GM11168 (cell line): Measurements from ENCODE around the gene SYT7.

ENCODE experiments used
- in situ Hi-C: fragments of 300-500 bp; cut with MboI; formaldehyde crosslinking; loops from one replicate; pipeline ENCODE4 v1.12.0; 2022; ENCODE audit warnings: low sequenced_read_pairs; ENCODE audit not compliant: unreplicated experiment

Gene SYT7

DNA sequence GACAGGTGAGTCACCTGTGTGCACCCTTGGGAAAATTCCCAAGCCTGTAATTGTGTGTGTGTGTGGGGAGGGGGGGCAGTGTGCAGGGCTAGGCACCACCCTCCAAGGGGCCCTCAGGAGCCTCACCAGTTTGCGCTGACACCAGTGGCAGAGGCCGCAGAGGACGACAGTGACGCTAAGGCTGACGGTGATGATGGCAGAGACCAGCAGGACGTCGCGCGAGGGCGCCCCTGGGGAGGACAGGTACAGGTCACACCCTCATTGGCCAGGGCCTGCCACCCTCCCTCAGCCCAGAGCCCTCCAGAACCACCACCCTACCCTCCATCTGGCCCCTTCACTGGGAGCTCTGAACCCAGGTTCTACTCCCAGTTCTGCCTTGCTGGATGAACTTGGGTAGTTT is 24.9 kb downstream of the SYT7 start:
- in situ Hi-C loops: no loop called here

DNA sequence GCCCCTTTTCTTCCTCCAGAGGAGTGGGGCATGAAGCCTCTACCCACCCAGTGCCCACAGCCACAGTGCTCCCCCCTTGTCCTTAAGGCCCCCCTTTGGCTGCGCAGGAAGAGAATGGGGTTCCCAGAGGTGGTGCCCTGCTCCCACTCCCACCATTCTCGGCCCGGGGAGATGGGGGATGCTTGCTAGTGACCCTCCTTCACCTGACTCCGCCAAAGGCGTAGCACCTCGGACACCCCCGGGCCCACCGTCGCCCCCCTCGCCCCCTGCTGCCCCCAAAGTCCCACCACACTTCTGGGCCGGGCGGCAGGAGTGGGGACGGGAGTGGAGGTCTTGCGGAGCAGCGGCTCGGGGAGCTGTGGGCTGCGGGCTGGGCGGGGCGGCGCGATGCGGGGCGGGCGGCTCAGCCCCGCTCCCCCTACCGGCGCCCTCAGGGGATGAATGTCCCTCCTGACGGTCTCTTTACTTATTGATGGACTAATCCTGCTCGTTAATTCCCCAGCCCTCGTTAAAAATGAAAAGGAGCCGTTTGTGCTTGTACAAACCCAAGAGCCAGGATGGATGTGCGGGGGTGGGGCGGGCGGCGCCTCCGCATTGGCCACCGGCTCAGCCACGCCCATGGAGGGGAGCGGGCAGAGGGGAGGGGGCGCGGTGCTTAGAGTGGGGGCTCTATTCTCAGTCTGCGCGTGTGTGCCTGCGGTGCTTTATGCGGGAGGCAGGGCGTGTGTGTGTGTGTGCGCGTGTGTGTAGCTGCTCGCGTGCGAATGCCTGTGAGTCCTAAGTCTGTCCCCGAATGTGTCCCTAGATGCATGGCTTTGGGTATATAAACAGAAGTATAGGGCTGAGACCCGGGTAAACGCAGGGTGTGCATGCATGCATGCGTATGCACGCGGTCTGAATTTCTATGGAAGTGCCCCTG is 25.6 kb downstream of the SYT7 start:
- in situ Hi-C loops: no loop called here

DNA sequence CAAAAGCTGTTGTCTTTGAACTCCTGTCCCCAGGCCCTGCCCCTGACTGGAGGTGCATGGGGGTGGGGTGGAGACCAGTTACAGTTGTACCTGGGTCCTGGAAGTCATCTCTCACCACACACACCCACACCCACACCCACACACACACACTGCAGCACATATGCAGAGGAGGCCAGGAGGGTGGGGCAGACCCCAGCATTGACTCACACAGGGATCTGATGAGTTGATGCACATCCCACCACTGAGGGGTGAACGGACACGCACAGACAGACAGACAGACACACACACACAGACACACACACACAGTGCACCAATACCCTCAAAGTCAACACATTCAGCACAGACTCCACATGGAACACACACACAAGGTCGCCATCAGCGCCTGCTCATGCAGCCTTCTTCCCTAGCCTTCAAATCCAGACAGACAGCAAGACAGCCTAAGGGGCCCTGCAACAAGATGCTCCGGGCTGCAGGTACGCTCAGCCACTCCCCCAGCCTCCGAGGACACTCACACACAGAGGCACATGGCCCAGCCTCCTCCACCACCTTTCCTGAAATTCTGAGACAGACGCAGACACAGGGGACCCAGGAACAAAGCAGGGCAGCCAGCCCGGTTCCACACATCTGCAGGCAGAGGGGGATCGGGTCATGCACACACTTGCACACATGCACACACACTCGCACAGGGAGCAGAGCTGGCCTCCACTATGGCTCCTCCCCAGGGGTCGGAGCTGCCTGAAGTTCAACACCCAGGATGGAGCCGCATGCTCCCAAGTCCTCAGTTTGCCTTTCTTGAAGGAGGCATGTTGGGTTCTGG is 26.5 kb downstream of the SYT7 start:
- in situ Hi-C loops: no loop called here

DNA sequence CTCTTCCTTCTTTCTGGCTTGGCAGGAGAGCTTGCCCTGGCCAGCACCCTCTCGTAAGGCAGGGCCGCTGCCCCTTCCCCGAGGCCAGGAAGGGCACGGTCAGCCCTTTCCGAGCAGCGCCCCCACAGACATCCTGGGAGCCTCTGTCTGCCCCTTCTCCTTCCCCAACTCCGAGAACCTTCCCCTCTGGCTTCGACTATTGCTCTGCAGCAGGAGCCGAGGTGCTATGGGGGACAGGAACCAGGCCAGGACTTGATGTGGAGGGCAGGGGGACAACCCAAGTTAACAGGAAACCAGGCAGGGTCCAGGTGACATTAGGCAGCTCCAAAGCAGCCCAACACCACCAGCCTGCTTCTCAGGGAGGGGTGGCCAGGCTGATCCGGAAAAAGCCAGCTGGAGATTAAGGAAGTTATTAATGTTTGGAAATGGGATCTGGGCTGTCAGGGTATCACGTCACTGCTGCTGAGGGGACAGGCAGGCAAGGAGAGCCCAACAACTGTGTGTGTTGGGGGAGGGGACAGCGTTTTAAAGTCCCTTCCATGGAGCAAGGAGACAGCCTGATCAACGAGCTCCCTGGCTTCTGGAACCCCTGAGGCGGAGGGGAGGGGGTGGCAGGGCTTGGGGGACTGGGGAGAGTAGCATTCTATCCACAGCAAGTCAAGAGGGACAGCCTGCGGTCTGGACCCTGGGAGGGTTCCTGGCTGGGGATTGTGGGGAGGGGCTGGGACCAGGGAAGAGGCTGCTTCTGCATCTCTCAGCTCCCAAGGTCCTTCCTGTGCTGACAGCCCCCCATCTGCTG is 27.3 kb downstream of the SYT7 start:
- in situ Hi-C loops: no loop called here

DNA sequence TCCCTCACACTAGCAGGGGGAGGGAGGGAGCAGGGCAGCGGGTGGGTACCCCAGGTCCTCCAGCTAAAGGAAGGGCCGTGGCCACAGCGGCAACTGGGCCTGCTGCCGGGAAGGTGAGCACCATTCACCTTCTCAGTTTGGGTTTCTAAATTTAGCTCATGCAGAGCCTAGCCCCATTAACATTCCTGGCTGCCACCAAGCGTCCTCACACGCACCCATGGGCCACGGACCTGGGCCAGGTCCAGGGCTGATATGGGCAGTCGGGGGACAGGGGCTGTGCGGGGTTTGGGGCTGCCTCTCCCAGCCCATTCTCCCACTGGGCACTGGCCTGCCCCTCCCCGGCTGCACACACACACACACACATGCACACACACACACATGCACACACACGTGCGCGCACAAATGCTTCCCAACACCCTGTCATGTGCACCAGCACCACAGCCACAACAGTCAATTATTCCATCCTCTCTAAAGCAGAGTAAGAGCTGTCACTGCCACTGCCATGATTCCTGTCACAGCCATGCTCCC is 28.7 kb downstream of the SYT7 start:
- in situ Hi-C loops: no loop called here

DNA sequence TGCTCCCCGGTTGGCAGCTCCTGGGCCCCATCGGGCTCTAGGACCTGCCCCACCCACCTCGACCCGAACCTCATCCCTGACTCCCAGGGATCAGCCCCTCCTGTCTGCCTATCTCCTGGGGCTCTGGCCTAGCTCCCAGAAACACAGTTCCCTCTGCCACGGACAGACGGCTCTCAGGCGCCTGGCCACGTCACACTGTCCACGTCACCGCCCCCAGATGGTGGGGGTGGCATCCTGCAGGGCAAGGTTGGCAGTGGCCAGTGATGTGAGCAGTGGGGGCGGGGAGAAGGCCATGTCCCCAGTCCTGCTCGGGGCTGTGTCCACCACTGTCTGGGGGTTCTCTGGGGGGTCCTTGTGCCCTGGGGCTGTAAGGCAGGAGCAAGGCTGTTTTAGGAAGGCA is 29.2 kb downstream of the SYT7 start:
- in situ Hi-C loops: no loop called here

DNA sequence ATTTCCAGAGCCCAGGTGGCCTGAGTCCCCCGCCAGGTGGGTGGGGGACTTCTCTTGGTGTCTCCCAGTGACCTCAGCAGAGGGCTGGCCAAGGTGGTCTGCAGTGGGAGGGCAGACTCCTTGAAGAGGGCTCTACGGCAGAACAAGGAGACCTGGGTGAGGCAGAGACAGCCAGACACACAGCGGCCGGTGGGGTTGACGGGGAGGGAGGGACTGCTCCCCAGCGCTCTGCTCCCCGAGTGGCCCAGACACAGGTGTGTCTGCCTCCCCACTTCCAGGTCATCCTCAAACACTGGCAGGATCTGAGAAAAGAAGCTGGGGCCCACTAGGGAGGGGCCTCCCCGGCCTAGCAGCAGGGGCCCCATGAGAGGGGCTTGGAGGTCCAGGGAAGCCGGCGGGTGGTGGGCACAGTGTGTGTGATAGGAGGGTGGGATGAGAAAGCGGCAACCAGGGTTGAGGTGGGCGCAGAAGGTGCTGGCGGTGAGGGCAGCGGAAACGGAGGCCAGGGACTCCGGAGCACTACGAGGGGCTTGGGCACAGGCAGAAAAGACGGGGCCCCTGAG is 30.1 kb downstream of the SYT7 start:
- in situ Hi-C loops: no loop called here

DNA sequence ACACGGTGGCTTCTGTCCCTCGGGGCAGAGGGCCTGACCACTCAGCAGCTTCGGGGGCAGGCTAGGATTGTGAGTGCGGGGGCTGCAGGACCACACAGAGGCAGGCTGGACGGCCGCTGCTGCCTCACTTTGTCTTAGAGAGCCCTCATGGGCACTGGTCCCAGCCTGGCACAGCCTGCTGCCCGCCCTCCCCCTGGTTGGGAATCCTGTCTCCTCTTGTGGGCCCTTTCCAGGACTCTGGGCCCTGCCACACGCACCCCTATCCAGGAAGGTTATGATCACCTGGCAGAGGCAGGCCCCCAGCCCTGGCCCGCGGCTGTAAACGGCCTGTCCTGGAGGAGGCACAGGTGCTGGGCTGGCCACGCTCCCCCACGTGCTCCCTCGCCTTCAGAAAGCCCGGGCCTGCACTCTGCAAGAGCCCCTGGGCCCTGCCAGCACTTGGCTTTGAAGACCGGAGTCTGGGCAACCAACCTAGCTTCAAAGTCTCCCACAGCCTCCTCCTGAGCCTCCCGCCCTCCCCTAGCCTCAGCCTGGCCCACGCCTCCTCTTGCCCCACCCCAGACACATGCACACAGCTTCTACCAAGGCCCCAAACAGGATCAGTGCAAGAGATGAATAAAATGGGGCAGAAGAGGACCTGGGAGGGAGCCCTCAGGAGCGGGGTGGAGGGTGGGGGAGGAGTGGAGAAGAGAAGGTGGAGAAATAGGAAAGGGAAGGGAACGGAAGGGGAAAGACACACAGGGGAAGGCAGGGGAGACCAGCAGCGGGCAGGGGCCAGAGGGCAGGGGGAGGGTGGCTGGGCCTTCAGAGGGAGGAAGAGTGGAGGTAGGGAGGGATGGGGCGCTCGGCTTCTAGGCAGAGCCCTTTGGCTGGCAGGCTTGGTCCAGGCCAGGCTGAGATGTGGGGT is 31.0 kb downstream of the SYT7 start:
- in situ Hi-C loops: no loop called here

DNA sequence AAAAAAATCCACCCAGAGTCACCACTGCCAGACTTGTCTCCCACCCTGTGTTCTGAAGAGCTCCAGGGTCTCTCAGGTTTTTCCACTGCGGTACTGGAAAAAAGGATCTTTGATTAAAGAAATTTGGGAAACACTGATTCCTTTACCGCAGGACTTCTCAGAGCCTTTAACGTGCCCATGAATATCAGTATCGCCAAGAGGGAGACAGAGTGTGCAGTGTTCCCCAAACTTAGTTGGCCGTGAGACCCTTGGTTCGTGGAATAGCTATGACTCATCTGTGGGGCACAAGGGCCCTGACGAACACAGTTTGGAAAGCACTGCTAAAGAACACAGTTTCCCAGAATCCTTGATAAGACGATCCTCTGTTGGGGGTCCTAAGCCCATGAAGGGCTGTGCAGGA is 31.7 kb downstream of the SYT7 start:
- in situ Hi-C loops: no loop called here

DNA sequence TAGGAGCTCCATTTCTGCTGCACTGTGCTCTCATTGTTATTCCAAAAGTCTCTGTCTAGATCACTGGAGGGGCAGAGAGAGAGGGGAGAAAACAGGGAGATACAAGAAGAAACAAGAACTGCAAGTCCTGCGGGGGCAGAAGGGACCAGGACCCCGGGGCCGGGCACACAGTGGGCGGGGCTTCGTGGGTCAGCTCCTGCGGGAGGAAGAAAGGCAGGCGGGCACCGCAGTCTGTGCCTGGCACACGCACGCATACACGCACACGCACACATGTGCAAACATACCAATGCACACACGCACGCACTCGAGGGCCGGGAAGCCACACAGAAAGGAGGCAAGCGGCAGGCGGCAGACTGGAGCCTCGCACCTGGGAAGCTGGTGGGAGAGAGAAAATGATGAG is 33.6 kb downstream of the SYT7 start:
- in situ Hi-C loops: no loop called here

DNA sequence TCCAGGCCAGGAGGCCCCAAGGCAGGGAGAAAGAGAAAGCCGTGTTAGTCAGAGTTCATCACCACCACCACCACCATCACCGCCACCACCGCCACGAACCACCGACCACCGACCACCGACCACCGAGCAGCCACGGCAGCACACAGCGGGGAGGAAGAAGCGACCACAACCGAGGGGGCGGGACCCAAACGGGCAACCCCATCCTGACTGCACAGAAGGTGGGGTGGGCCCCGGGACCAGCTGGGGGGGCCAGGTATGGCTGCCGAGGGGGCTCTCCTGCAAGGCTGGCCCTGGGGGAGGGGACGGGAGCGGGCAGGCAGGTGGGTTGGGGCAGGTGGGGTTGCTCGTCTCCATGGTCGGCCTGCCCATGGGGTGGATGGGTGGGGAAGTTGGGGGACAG is 34.2 kb downstream of the SYT7 start:
- in situ Hi-C loops: no loop called here

DNA sequence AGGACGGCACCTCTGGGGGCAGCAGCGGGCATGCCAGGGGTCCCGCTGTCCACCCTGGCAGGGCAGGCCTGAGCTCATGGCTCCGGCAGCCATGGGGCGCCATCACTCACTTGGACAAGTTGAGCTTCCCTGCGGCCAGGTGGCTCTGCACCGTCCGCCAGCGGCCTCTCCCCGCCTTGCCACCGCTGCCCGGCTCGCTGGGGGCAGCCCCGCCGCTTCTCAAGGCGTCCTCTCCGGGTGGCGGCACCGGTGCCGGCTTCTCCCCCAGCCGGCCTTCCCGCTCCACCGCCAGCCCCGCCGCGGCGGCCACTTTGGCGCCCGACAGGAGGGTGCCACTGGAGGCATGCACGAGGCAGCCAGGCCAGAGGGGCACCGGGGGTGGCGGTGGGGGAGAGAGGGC is 35.0 kb downstream of the SYT7 start:
- in situ Hi-C loops: no loop called here

DNA sequence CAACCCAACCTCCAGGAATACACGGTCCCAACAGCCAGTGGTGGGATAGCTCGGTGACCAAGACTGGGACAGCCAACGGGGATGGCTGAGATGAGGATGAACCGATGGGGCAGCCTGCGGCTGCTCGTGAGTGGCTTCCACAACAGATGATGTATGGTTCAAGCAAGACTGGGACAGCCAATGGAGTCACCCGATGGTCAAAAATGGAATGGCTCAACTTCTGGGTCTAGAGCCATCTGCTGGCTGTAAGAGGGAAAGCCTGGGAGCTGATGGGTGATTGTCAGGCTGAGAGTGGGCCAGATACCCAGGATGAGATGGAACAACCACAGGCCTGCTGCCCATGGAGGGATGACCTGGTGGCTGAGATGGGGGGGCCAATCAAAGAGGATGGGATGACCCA is 35.5 kb downstream of the SYT7 start:
- in situ Hi-C loops: no loop called here

DNA sequence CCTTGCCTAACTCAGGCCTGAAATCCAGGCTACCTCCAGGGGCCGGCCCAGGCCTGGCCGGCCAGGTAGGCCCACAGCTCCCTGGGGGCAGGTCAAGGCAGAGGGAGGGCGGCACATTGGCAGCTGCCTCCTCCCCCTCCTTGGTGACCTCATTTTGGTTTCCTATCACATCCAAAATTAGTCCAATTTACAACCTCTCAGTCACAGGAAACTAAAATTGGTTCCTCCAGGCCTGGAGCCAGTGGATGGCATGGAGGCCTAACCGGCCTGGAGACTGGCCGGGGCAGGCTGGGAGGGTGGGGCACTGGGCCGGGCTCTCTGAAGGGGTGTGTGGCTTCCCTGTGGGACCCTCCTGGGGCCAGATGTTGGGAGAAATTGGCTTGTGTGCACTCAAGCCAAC is 36.4 kb downstream of the SYT7 start:
- in situ Hi-C loops: no loop called here

DNA sequence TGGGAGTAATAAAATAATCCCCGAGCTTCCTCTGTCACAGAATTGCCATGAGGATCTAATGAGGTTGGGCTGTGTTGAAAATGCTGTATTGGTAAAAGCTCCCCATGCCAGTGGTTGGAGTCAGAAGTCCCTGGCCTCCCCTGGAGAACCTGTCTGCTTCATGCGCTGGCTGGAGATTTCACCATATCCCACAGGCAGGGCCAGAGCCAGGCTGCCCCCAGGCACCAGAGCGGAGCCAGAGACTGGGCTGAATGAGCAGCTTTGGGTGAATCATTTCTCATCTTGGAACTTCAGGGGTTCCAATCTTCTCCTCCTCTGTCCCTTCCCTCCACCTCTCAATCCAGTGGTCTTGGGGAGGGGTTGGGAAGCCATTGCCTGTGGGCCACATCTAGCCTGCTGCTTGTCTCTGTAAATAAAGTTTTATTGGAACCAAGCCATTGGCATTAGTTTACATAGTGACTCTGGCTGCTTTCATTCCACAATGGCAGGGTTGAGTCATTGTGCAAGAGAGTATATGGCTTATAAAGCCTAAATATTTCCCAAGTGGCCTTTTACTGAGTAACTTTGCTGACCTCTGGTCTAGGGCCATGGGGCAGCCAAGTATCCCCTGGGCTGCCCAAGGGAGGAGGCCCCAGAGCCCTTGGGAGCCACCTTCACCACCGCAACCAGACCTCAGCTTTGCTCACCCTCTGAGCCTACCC is 37.1 kb downstream of the SYT7 start:
- in situ Hi-C loops: no loop called here

DNA sequence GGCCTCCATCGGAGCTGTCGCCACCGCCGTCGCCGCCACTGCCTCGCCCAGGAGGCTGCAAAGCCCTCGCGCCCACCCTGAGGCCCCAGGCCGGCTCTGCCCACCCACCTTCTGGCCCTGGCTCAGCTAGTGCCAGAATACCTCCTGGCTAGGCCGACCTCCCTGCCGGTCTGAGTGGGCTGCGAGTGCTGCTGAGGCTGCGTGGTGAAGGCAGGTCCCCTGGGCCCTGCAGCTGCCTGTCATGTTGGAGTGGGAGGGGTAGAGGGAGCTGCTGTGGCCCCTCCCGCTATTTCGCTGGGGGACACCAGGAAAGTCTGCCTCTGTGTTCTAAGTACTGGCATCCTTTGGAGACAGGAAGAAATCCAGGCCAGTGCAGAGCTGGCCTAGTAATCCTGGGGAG is 38.2 kb downstream of the SYT7 start:
- in situ Hi-C loops: no loop called here

DNA sequence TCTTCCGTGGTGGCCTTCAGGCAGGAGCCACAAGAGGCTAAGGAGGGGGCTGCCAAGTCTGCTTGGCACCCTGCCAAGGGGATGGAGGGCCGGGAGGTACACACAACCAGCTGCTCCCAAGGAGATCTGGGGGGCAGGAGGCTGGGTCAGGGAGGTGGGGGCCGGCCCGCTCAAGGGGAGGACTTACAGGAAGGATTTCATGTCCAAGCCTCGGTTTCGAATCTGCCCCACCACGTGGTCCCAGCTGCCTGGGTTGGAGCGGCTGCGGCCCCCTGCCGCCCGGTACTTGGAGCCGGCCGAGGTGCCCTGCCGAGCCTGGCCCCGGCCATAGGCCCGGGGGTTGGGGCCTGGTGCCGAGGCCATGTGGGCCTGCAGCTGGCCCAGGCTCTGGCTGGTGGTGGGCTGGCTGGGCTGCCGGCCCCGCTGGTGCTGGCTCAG is 38.8 kb downstream of the SYT7 start:
- in situ Hi-C loops: no loop called here

DNA sequence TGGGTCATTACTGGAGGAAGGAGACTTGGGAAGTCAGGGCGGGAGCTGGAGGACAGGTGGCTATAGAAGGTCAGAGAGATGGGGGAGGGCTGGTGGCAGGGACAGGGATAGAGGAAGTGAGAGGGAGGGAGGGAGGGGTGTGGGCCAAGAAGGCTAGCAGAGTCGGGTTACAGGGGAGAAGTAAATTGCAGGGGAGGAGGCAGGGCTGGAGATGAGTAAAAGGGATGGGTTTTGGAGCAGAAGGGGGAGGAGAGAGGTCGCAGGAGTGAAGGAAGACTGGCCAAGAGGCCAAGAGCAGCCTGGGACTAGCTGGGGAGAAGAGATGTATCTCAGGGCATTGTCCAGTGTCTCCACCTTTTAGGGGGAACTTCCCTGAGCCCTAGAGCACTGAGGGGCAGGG is 39.3 kb downstream of the SYT7 start:
- in situ Hi-C loops: no loop called here

DNA sequence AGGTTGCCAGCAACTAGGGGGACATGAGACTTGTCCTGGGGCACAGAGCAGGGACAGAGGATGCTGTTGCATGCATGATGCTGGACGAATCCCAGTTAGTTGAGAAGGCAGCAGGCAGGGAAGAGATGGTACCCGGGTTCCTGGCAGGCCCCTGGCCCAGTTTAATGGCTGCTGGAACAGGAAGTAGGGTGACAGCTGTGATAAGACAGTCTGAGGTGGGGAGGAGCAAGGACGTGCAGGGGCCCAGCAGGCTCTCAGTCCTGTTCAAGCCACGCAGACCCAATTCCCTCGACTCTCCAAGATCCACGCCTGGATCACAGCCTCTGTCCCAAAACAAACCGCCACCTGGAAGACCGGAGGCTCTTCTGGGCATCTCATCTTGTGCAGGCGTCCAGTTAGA is 40.3 kb downstream of the SYT7 start:
- in situ Hi-C loops: no loop called here
